ENCODE data around the gene CISD3. TPM values are rescaled to one million over a fixed set of nuclear protein-coding genes. Genes with fewer than 3 reads are reported as not detected.

CISD3 gene
- total and polyA plus RNA-seq, 4 donors, result 2.1 to 18.6 (median 11.8) TPM

GRCh38 chr17:38740806-38741205 lies 10.7 kb downstream of the CISD3 start:
- DNase-seq (ENCODE audit: low read depth in 4 of 6, low spot score in 6 of 6), result no peak
- Histone ChIP-seq H3K36me3 (ENCODE audit: control insufficient read depth, insufficient read depth, low read length) (peaks cover 53% of the 10 kb centered on the region), H3K27me3 (ENCODE audit: control insufficient read depth, insufficient read depth, low read length) (no peaks in the 10 kb centered on the region), H3K4me3 (ENCODE audit: low read depth, low read length) (no peak overlapping the region), H3K4me1 (ENCODE audit: control insufficient read depth, insufficient read depth, low read length) (peaks cover 69% of the 10 kb centered on the region), H3K9me3 (ENCODE audit: control insufficient read depth, insufficient read depth, low read length) (no peaks in the 10 kb centered on the region), H3K27ac (ENCODE audit: low read depth, low read length) (peak overlapping the region; percentile 91)
- 43% methylated on average over 1 of the region's 4 CpGs for WGBS (ENCODE audit: insufficient coverage)

- Histone ChIP-seq H3K4me3 (ENCODE audit: low read depth, low read length) (no peak overlapping the region), H3K27ac (ENCODE audit: low read depth, low read length) (peak overlapping the region; percentile 91), H3K4me1 (ENCODE audit: control insufficient read depth, insufficient read depth, low read length) (peaks cover 71% of the 10 kb centered on the region), H3K36me3 (ENCODE audit: control insufficient read depth, insufficient read depth, low read length) (peaks cover 46% of the 10 kb centered on the region), H3K27me3 (ENCODE audit: control insufficient read depth, insufficient read depth, low read length) (no peaks in the 10 kb centered on the region), H3K9me3 (ENCODE audit: control insufficient read depth, insufficient read depth, low read length) (no peaks in the 10 kb centered on the region)
- peak in 2 of 6 donors; percentile 33 to 53 for DNase-seq (ENCODE audit: low read depth in 4 of 6, low spot score in 6 of 6)
- 43% methylated on average over 5 of the region's 5 CpGs for WGBS (ENCODE audit: insufficient coverage)
Observed at GRCh38 chr17:38741461-38741860, 11.3 kb downstream of the CISD3 start.

GRCh38 chr17:38741921-38742410 lies 11.8 kb downstream of the CISD3 start:
- peaks cover 74% of the 10 kb centered on the region for H3K4me1 ChIP-seq (ENCODE audit: control insufficient read depth, insufficient read depth, low read length)
- no peaks in the 10 kb centered on the region for H3K27me3 ChIP-seq (ENCODE audit: control insufficient read depth, insufficient read depth, low read length)
- peak in 2 of 6 donors; percentile 89 to 93 for DNase-seq (ENCODE audit: low read depth in 4 of 6, low spot score in 6 of 6)
- H3K9me3 ChIP-seq (ENCODE audit: control insufficient read depth, insufficient read depth, low read length), result no peaks in the 10 kb centered on the region
- peak overlapping the region; percentile 91 for H3K27ac ChIP-seq (ENCODE audit: low read depth, low read length)
- H3K4me3 ChIP-seq (ENCODE audit: low read depth, low read length), result peak overlapping the region; percentile 10
- H3K36me3 ChIP-seq (ENCODE audit: control insufficient read depth, insufficient read depth, low read length), result peaks cover 41% of the 10 kb centered on the region
- WGBS (ENCODE audit: insufficient coverage), result 26% methylated on average over 6 of the region's 7 CpGs

GRCh38 chr17:38742411-38743308 lies 12.5 kb downstream of the CISD3 start:
- WGBS (ENCODE audit: insufficient coverage), result 16% methylated on average over 16 of the region's 22 CpGs
- Histone ChIP-seq H3K27me3 (ENCODE audit: control insufficient read depth, insufficient read depth, low read length) (no peaks in the 10 kb centered on the region), H3K27ac (ENCODE audit: low read depth, low read length) (peak overlapping the region; percentile 91), H3K36me3 (ENCODE audit: control insufficient read depth, insufficient read depth, low read length) (peaks cover 34% of the 10 kb centered on the region), H3K9me3 (ENCODE audit: control insufficient read depth, insufficient read depth, low read length) (no peaks in the 10 kb centered on the region), H3K4me1 (ENCODE audit: control insufficient read depth, insufficient read depth, low read length) (peaks cover 76% of the 10 kb centered on the region), H3K4me3 (ENCODE audit: low read depth, low read length) (peak overlapping the region; percentile 10)
- peak in 2 of 6 donors; percentile 96 to 97 for DNase-seq (ENCODE audit: low read depth in 4 of 6, low spot score in 6 of 6)

- H3K27ac ChIP-seq (ENCODE audit: low read depth, low read length), result peak overlapping the region; percentile 91
- H3K36me3 ChIP-seq (ENCODE audit: control insufficient read depth, insufficient read depth, low read length), result peaks cover 24% of the 10 kb centered on the region
- 43% methylated on average over 1 of the region's 4 CpGs for WGBS (ENCODE audit: insufficient coverage)
- no peaks in the 10 kb centered on the region for H3K27me3 ChIP-seq (ENCODE audit: control insufficient read depth, insufficient read depth, low read length)
- peak in 1 of 6 donors; percentile 41 for DNase-seq (ENCODE audit: low read depth in 4 of 6, low spot score in 6 of 6)
- no peaks in the 10 kb centered on the region for H3K9me3 ChIP-seq (ENCODE audit: control insufficient read depth, insufficient read depth, low read length)
- H3K4me1 ChIP-seq (ENCODE audit: control insufficient read depth, insufficient read depth, low read length), result peaks cover 80% of the 10 kb centered on the region
- H3K4me3 ChIP-seq (ENCODE audit: low read depth, low read length), result no peak overlapping the region
Observed at GRCh38 chr17:38743556-38744171, 13.5 kb downstream of the CISD3 start.

- Histone ChIP-seq H3K9me3 (ENCODE audit: control insufficient read depth, insufficient read depth, low read length) (no peaks in the 10 kb centered on the region), H3K4me1 (ENCODE audit: control insufficient read depth, insufficient read depth, low read length) (peaks cover 88% of the 10 kb centered on the region), H3K36me3 (ENCODE audit: control insufficient read depth, insufficient read depth, low read length) (peaks cover 8% of the 10 kb centered on the region), H3K4me3 (ENCODE audit: low read depth, low read length) (peak overlapping the region; percentile 10), H3K27ac (ENCODE audit: low read depth, low read length) (peak overlapping the region; percentile 91), H3K27me3 (ENCODE audit: control insufficient read depth, insufficient read depth, low read length) (no peaks in the 10 kb centered on the region)
- no CpG with 5 or more reads among the region's 4 CpGs for WGBS (ENCODE audit: insufficient coverage)
- DNase-seq (ENCODE audit: low read depth in 4 of 6, low spot score in 6 of 6), result peak in 2 of 6 donors; percentile 35 to 49
Observed at GRCh38 chr17:38745545-38745944, 15.4 kb downstream of the CISD3 start.

- peak overlapping the region; percentile 91 for H3K27ac ChIP-seq (ENCODE audit: low read depth, low read length)
- H3K27me3 ChIP-seq (ENCODE audit: control insufficient read depth, insufficient read depth, low read length), result no peaks in the 10 kb centered on the region
Observed at GRCh38 chr17:38746004-38746848, 16.1 kb downstream of the CISD3 start.

GRCh38 chr17:38746849-38747462 lies 16.8 kb downstream of the CISD3 start:
- WGBS (ENCODE audit: insufficient coverage), result 0% methylated on average over 11 of the region's 21 CpGs
- Histone ChIP-seq H3K9me3 (ENCODE audit: control insufficient read depth, insufficient read depth, low read length) (no peaks in the 10 kb centered on the region), H3K27ac (ENCODE audit: low read depth, low read length) (peak overlapping the region; percentile 91), H3K36me3 (ENCODE audit: control insufficient read depth, insufficient read depth, low read length) (peaks cover 6% of the 10 kb centered on the region), H3K4me1 (ENCODE audit: control insufficient read depth, insufficient read depth, low read length) (peaks cover 78% of the 10 kb centered on the region), H3K27me3 (ENCODE audit: control insufficient read depth, insufficient read depth, low read length) (no peaks in the 10 kb centered on the region), H3K4me3 (ENCODE audit: low read depth, low read length) (peak overlapping the region; percentile 98)
- DNase-seq (ENCODE audit: low read depth in 4 of 6, low spot score in 6 of 6), result no peak

More at GRCh38 chr17:38746004-38746848, 16.1 kb downstream of the CISD3 start:
- peak in 2 of 6 donors; percentile 60 to 73 for DNase-seq (ENCODE audit: low read depth in 4 of 6, low spot score in 6 of 6)
- Histone ChIP-seq H3K4me1 (ENCODE audit: control insufficient read depth, insufficient read depth, low read length) (peaks cover 83% of the 10 kb centered on the region), H3K36me3 (ENCODE audit: control insufficient read depth, insufficient read depth, low read length) (peaks cover 8% of the 10 kb centered on the region), H3K9me3 (ENCODE audit: control insufficient read depth, insufficient read depth, low read length) (no peaks in the 10 kb centered on the region), H3K4me3 (ENCODE audit: low read depth, low read length) (peak overlapping the region; percentile 98)
- 14% methylated on average over 7 of the region's 8 CpGs for WGBS (ENCODE audit: insufficient coverage)

Measured in spinal cord (tissue), 10 donors.